Gastroesophageal sphincter (tissue), 3 donors: Measurements from ENCODE around the gene DRC7.

Source experiments
- POLR2A ChIP-seq, 2 donors: fragments of 450-650 bp; IDR thresholded peaks; one replicate each; pipeline ENCODE4 v1.6.1; 2017; ENCODE audit warnings: antibody characterized with exemption in 2 of 2, mild to moderate bottlenecking in 2 of 2, moderate library complexity in 1 of 2
- POLR2AphosphoS5 ChIP-seq: sonication (generic); formaldehyde crosslinking; IDR thresholded peaks from one replicate; pipeline ENCODE4 v1.6.1; 2017; ENCODE audit warnings: antibody characterized with exemption
- TF ChIP-seq, protein P1 (sequence below), 4 experiments: fragments of 200-600 bp in 2 of 4; fragments of 450-650 bp in 2 of 4; sonication (generic) in 1 of 4; IDR thresholded peaks; one replicate each; pipeline ENCODE4 v1.5.1; 2017 to 2019; ENCODE audit warnings: antibody characterized with exemption in 4 of 4, mild to moderate bottlenecking in 2 of 4, moderate library complexity in 2 of 4

DNA sequence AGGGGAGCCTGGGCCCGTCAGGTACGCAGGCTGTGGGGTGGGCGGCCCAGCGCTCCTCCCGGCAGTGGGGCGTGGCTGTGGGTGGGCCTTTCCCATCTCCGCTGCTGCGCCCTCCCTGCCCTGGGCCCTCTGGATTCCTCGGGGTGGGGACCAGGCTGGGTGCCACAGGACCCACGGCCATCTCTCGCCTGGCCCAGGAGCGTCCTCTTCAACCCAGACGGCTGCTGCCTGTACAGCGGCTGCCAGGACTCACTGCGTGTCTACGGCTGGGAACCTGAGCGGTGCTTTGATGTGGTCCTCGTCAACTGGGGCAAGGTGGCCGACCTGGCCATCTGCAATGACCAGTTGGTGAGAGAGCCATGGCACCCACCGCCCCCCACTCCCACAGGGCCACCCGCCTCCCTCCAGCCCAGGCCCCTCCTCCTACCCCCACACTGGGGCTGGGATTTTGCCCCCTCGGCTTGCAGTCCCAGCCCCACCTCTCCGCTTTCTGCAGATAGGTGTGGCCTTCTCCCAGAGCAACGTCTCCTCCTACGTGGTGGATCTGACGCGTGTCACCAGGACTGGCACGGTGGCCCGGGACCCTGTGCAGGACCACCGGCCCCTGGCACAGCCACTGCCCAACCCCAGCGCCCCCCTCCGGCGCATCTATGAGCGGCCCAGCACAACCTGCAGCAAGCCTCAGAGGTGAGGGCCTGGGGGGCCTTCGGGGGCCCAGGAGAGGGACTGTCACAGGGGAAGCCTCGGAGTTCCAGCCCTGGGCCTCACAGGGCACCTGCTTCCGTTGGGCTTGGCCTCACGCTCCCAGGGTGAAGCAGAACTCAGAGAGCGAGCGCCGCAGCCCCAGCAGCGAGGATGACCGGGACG lies 58.2 kb downstream of the DRC7 start:
- TF ChIP-seq, protein P1, sequence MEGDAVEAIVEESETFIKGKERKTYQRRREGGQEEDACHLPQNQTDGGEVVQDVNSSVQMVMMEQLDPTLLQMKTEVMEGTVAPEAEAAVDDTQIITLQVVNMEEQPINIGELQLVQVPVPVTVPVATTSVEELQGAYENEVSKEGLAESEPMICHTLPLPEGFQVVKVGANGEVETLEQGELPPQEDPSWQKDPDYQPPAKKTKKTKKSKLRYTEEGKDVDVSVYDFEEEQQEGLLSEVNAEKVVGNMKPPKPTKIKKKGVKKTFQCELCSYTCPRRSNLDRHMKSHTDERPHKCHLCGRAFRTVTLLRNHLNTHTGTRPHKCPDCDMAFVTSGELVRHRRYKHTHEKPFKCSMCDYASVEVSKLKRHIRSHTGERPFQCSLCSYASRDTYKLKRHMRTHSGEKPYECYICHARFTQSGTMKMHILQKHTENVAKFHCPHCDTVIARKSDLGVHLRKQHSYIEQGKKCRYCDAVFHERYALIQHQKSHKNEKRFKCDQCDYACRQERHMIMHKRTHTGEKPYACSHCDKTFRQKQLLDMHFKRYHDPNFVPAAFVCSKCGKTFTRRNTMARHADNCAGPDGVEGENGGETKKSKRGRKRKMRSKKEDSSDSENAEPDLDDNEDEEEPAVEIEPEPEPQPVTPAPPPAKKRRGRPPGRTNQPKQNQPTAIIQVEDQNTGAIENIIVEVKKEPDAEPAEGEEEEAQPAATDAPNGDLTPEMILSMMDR (IDR thresholded peaks at IDR 0.05), result no peak
- TF ChIP-seq POLR2AphosphoS5, result no peak
- no peak for TF ChIP-seq POLR2A (IDR thresholded peaks at IDR 0.05)
